ENCODE data around the gene PTPRD. TPM values are rescaled to one million over a fixed set of nuclear protein-coding genes. Genes with fewer than 3 reads are reported as not detected.

PTPRD gene
- total RNA-seq, 3 donors from 2014 or later, result 2.9 to 5.4 (median 3.6) TPM

DNA sequence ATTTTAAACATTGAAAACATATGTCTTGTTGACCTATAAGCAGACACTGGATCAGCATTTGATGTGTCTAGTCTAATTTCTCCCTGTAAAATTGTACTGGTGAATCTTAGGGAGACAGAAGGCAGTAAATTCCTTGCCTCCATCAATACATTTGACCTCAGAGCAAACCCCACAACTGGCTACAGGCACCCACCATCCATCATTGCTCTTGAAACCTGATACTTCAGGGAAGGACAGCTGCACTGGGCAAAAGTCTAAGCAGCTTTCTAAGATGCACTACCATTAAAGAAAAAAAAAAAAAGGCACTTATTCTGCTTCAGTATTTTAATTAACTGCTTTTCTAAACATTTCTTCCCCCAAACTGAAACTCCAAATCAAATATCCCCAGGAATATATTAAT, 1761.9 kb downstream of the PTPRD start:
- no peak overlapping the region for H3K27ac ChIP-seq
- H3K9me3 ChIP-seq, result no peaks in the 10 kb centered on the region
- no peaks in the 10 kb centered on the region for H3K36me3 ChIP-seq
- TF ChIP-seq POLR2AphosphoS5 (IDR thresholded peaks at IDR 0.05), result no peak
- TF ChIP-seq, protein P1, sequence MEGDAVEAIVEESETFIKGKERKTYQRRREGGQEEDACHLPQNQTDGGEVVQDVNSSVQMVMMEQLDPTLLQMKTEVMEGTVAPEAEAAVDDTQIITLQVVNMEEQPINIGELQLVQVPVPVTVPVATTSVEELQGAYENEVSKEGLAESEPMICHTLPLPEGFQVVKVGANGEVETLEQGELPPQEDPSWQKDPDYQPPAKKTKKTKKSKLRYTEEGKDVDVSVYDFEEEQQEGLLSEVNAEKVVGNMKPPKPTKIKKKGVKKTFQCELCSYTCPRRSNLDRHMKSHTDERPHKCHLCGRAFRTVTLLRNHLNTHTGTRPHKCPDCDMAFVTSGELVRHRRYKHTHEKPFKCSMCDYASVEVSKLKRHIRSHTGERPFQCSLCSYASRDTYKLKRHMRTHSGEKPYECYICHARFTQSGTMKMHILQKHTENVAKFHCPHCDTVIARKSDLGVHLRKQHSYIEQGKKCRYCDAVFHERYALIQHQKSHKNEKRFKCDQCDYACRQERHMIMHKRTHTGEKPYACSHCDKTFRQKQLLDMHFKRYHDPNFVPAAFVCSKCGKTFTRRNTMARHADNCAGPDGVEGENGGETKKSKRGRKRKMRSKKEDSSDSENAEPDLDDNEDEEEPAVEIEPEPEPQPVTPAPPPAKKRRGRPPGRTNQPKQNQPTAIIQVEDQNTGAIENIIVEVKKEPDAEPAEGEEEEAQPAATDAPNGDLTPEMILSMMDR (IDR thresholded peaks at IDR 0.05), result no peak
- TF ChIP-seq POLR2A (IDR thresholded peaks at IDR 0.05), result no peak
- intact Hi-C loops (cut with DNase I; ENCODE audit: low total_unique reads), result no loop called here
- H3K27me3 ChIP-seq, result peaks cover 0 to 20% of the 10 kb centered on the region in 2 donors
- DNase-seq (ENCODE audit: low spot score in 2 of 2), result no peak
- H3K4me3 ChIP-seq, result no peak overlapping the region
- H3K4me1 ChIP-seq, result no peaks in the 10 kb centered on the region

DNA sequence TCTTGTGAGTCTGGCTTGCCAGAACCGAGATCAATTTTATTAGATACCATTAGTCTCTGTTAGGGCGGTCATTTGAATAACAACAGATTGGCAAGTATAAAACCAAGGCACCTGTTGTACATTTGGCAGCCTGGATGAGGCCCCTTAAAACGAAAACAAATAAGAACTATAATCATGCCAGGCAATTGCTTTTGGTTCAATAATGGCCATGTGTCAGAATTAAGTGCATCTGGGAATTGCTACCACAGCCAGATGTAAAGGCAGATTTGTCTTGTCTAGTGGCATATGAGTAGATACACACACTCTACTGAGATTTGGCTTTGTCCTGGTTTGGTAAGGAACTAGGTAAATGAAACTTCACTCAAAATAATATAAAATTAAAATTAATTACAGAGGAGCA, 1767.0 kb downstream of the PTPRD start:
- no peaks in the 10 kb centered on the region for H3K9me3 ChIP-seq
- H3K27me3 ChIP-seq, result no peaks in the 10 kb centered on the region
- intact Hi-C loops (cut with DNase I; ENCODE audit: low total_unique reads), result no loop called here
- H3K4me3 ChIP-seq, result no peak overlapping the region
- no peak for DNase-seq (ENCODE audit: low spot score in 2 of 2)
- no peaks in the 10 kb centered on the region for H3K36me3 ChIP-seq
- no peak overlapping the region for H3K27ac ChIP-seq
- H3K4me1 ChIP-seq, result no peaks in the 10 kb centered on the region
- TF ChIP-seq POLR2A (IDR thresholded peaks at IDR 0.05) (no peak), POLR2AphosphoS5 (IDR thresholded peaks at IDR 0.05) (no peak)
- TF ChIP-seq, protein P1 (IDR thresholded peaks at IDR 0.05), result no peak

DNA sequence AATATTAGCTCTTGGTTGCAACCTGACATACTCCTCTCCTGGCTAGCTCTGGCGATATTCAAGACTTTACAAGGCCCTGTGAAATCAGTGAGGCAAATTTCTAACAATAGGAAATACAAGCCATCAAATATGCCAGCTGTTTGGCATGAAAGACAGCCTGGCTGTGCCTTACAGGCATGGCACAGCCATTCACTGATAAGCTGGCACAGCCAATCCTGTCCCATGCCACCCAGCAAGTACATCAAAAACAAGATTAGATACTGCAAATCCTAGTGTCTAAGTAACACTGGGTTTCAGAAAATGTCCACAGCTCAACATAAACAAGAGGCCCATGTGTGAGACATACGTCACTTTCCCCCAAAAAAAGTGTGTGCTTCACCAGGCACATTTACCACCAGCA, 1767.4 kb downstream of the PTPRD start:
- no peak overlapping the region for H3K27ac ChIP-seq
- TF ChIP-seq, protein P1 (IDR thresholded peaks at IDR 0.05), result no peak
- TF ChIP-seq POLR2AphosphoS5 (IDR thresholded peaks at IDR 0.05) (no peak), POLR2A (IDR thresholded peaks at IDR 0.05) (no peak)
- H3K9me3 ChIP-seq, result no peaks in the 10 kb centered on the region
- H3K4me3 ChIP-seq, result no peak overlapping the region
- intact Hi-C loops (cut with DNase I; ENCODE audit: low total_unique reads), result no loop called here
- H3K27me3 ChIP-seq, result no peaks in the 10 kb centered on the region
- no peak for DNase-seq (ENCODE audit: low spot score in 2 of 2)
- H3K4me1 ChIP-seq, result no peaks in the 10 kb centered on the region
- no peaks in the 10 kb centered on the region for H3K36me3 ChIP-seq

DNA sequence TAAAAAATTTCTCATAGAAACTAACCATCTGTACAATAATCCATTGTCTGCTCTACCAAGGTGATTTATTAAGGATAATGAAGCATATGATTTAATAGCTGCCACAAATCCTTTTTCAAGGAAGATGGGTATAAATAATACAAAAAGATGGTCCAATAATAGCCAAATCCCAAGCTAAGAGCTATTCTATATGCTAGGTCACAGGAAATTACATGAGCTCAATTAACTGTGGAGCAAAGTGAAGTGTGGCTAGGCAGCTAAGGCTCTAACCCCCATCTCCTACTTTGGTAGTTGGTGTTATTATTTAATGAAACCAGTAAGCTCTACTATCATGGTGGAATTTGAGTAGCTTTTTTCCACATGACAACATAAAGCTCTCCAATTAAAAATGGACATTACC, 1768.3 kb downstream of the PTPRD start:
- intact Hi-C loops (cut with DNase I; ENCODE audit: low total_unique reads), result no loop called here
- Histone ChIP-seq H3K4me3 (no peak overlapping the region), H3K27ac (no peak overlapping the region), H3K36me3 (no peaks in the 10 kb centered on the region), H3K27me3 (no peaks in the 10 kb centered on the region), H3K9me3 (no peaks in the 10 kb centered on the region), H3K4me1 (no peaks in the 10 kb centered on the region)
- no peak for DNase-seq (ENCODE audit: low spot score in 2 of 2)
- TF ChIP-seq POLR2AphosphoS5 (IDR thresholded peaks at IDR 0.05) (no peak), POLR2A (IDR thresholded peaks at IDR 0.05) (no peak)
- TF ChIP-seq, protein P1 (IDR thresholded peaks at IDR 0.05), result no peak

DNA sequence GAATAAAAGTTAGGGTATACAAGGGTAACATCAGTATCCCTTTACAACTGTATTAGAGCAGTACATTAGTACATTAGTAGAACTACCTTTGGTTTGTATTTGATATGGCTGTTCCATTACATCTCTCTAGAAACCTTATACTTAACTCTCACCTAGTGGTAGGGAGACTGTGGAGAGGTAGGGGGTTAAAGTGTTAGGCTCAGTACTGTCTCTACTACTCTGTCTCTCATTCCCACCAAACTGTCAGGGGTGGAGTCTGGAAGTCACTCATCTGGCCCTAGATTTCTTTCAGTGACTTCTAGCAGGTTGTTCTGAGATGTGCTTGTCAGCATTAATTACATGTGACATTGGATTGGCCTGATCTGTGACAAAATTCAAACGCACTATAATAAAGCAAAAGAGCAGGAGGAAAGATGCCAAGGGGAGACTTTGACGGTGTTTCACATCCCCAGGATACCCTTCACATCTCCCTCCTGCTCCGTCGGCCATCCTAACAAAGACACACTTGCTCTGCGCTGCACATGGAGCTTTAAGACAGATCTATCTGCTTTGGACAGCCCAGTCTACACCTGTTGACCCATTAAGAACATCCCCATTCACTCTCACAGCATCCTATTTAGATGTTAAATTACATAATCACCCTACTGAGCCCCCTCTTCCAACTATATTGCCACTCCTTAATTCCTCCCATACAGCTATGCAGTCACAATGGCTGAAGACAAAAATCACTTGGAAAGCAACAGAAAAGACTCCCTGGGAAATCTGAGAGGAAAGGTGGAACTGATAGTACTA, 1770.2 kb downstream of the PTPRD start:
- no peaks in the 10 kb centered on the region for H3K4me1 ChIP-seq
- H3K27ac ChIP-seq, result no peak overlapping the region
- DNase-seq (ENCODE audit: low spot score in 2 of 2), result no peak
- TF ChIP-seq POLR2AphosphoS5 (IDR thresholded peaks at IDR 0.05) (no peak), POLR2A (IDR thresholded peaks at IDR 0.05) (no peak)
- TF ChIP-seq, protein P1 (IDR thresholded peaks at IDR 0.05), result no peak
- intact Hi-C loops (cut with DNase I; ENCODE audit: low total_unique reads), result no loop called here
- no peaks in the 10 kb centered on the region for H3K9me3 ChIP-seq
- no peaks in the 10 kb centered on the region for H3K36me3 ChIP-seq
- no peaks in the 10 kb centered on the region for H3K27me3 ChIP-seq
- H3K4me3 ChIP-seq, result no peak overlapping the region
